ENCODE results near the gene BTBD7.

- TF ChIP-seq, protein P1, sequence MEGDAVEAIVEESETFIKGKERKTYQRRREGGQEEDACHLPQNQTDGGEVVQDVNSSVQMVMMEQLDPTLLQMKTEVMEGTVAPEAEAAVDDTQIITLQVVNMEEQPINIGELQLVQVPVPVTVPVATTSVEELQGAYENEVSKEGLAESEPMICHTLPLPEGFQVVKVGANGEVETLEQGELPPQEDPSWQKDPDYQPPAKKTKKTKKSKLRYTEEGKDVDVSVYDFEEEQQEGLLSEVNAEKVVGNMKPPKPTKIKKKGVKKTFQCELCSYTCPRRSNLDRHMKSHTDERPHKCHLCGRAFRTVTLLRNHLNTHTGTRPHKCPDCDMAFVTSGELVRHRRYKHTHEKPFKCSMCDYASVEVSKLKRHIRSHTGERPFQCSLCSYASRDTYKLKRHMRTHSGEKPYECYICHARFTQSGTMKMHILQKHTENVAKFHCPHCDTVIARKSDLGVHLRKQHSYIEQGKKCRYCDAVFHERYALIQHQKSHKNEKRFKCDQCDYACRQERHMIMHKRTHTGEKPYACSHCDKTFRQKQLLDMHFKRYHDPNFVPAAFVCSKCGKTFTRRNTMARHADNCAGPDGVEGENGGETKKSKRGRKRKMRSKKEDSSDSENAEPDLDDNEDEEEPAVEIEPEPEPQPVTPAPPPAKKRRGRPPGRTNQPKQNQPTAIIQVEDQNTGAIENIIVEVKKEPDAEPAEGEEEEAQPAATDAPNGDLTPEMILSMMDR (IDR thresholded peaks at IDR 0.05; ENCODE audit: insufficient read depth, low read length, poor library complexity, severe bottlenecking), result no peak
- no peak for TF ChIP-seq EZH2phosphoT487 (conservative IDR thresholded peaks at IDR 0.05; ENCODE audit: low read length)
Observed at GRCh38 chr14:93249128-93249831, 83.6 kb downstream of the BTBD7 start.

Data from SU-DHL-6 (cell line).